ENCODE results near the gene PADI3. TPM values are rescaled to one million over a fixed set of nuclear protein-coding genes. Genes with fewer than 3 reads are reported as not detected.

The PADI3 gene
- total RNA-seq, 1 experiment from 2014 or later, result 0.61 TPM

- TF ChIP-seq E2F1 (CRISPR knock-in tag; IDR thresholded peaks at IDR 0.05) (no peak), ZNF263 (CRISPR knock-in tag; IDR thresholded peaks at IDR 0.05; ENCODE audit: low read depth) (no peak), CBFB (CRISPR knock-in tag; IDR thresholded peaks at IDR 0.05; ENCODE audit: low read depth) (no peak), EMX1 (CRISPR knock-in tag; IDR thresholded peaks at IDR 0.05) (no peak), ATF2 (CRISPR knock-in tag; IDR thresholded peaks at IDR 0.05; ENCODE audit: borderline replicate concordance, low read depth) (no peak), SMAD3 (CRISPR knock-in tag; IDR thresholded peaks at IDR 0.05; ENCODE audit: borderline replicate concordance) (no peak), RELA (CRISPR knock-in tag; IDR thresholded peaks at IDR 0.05; ENCODE audit: borderline replicate concordance) (no peak), ZNF512 (CRISPR knock-in tag; IDR thresholded peaks at IDR 0.05; ENCODE audit: borderline replicate concordance) (no peak)
These were observed 22.2 kb downstream of the PADI3 start (continued) for GRCh38 chr1:17270891-17271765.

- CTCF ChIA-PET, result interaction anchor here (0.7 to 1.4 kb wide), 5 partner anchors 33 to 212 kb away, joined by 3 to 6 read pairs (median 3); no protein-coding TSS in a partner anchor
- POLR2A ChIA-PET, result no interaction called here
- TF ChIP-seq USF1 (CRISPR knock-in tag; IDR thresholded peaks at IDR 0.05) (no peak), KAT7 (CRISPR knock-in tag; IDR thresholded peaks at IDR 0.05; ENCODE audit: borderline replicate concordance) (no peak), ELF4 (CRISPR knock-in tag; IDR thresholded peaks at IDR 0.05; ENCODE audit: low read depth) (no peak), ZNF396 (CRISPR knock-in tag; IDR thresholded peaks at IDR 0.05; ENCODE audit: borderline replicate concordance) (no peak), TEAD1 (CRISPR knock-in tag; IDR thresholded peaks at IDR 0.05) (no peak), FOXP1 (CRISPR knock-in tag; IDR thresholded peaks at IDR 0.05; ENCODE audit: borderline replicate concordance) (no peak), ZNF121 (CRISPR knock-in tag; IDR thresholded peaks at IDR 0.05) (no peak), FOXP4 (CRISPR knock-in tag; IDR thresholded peaks at IDR 0.05) (no peak), HMGA2 (CRISPR knock-in tag; IDR thresholded peaks at IDR 0.05) (no peak), AR (CRISPR knock-in tag; IDR thresholded peaks at IDR 0.05) (no peak), CREB1 (CRISPR knock-in tag; IDR thresholded peaks at IDR 0.05) (no peak), ZBTB21 (CRISPR knock-in tag; IDR thresholded peaks at IDR 0.05; ENCODE audit: borderline replicate concordance) (no peak), NR3C1 (CRISPR knock-in tag; conservative IDR thresholded peaks at IDR 0.05; ENCODE audit: low read depth) (no peak), GABPB1 (CRISPR knock-in tag; IDR thresholded peaks at IDR 0.05) (no peak), ZNF416 (CRISPR knock-in tag; IDR thresholded peaks at IDR 0.05) (no peak), NR1H2 (CRISPR knock-in tag; IDR thresholded peaks at IDR 0.05) (no peak)
These were observed 23.2 kb downstream of the PADI3 start for GRCh38 chr1:17272066-17272465.

More at GRCh38 chr1:17272066-17272465, 23.2 kb downstream of the PADI3 start:
- Mint-ChIP-seq H3K27me3 (ENCODE audit: low read depth) (no peaks in the 10 kb centered on the region), H3K4me3 (no peak overlapping the region), H3K27ac (no peak overlapping the region), H3K4me1 (no peaks in the 10 kb centered on the region), H3K36me3 (no peaks in the 10 kb centered on the region), H3K9me3 (no peaks in the 10 kb centered on the region)
- DNase-seq (ENCODE audit: low spot score) (no peak), ATAC-seq (no peak)

All from WTC11 (cell line).